H1 (cell line): ENCODE data around the gene UBE2K. TPM values are rescaled to one million over a fixed set of nuclear protein-coding genes. Genes with fewer than 3 reads are reported as not detected.

Experiments used
- CHD7 ChIP-seq: fragments of 300-600 bp; sonication (generic); IDR thresholded peaks from 2 replicates; pipeline ENCODE4 v1.7.1; 2012; ENCODE audit warnings: low read length, moderate library complexity, mild to moderate bottlenecking, inconsistent platforms; ENCODE audit not compliant: insufficient replicate concordance
- KDM1A ChIP-seq: fragments of 200-600, 300-600 bp; sonication (generic); IDR thresholded peaks from 2 replicates; pipeline ENCODE4 v1.7.1; 2016; ENCODE audit warnings: mild to moderate bottlenecking, low read length, borderline replicate concordance
- KDM4A ChIP-seq: IDR thresholded peaks from one replicate; pipeline ENCODE4 v1.7.1; 2012; ENCODE audit warnings: low read depth, mild to moderate bottlenecking, moderate library complexity, low read length, inconsistent platforms; ENCODE audit not compliant: severe bottlenecking
- MAFK ChIP-seq: IDR thresholded peaks from 2 replicates; pipeline ENCODE4 v1.6.1; 2012; ENCODE audit warnings: low read depth, mild to moderate bottlenecking, improper control_type of control experiment, low read length
- POU5F1 ChIP-seq: IDR thresholded peaks from 2 replicates; pipeline ENCODE4 v1.6.1; 2011; ENCODE audit warnings: low read depth, mild to moderate bottlenecking, low read length, moderate library complexity
- TCF12 ChIP-seq: IDR thresholded peaks from 2 replicates; pipeline ENCODE4 v1.6.1; 2011; ENCODE audit warnings: low read depth, mild to moderate bottlenecking, low read length
- polyA plus RNA-seq, 7 experiments: library from polyadenylated mRNA; depleted of rRNA in 3 of 7; stranded (reverse) in 5 of 7; unstranded in 2 of 7; fragments of >200 nt in 5 of 7; fragments of 200-250 nt in 2 of 7; gene quantifications; 1 replicate in 5 of 7; 2 replicates in 1 of 7; 4 replicates in 1 of 7; pipeline versions ENCODE4 v1.2.1 to v1.2.3, GENCODE V29; 2011 to 2013; ENCODE audit warnings: missing spikeins in 2 of 7, mixed read lengths in 2 of 7
- total RNA-seq: library from RNA; stranded (reverse); fragmentation: NEBNext Ultra II Directional; extraction: Animal tissue kit (Norgen Biotek cat#: 25700); gene quantifications from 2 replicates; pipeline ENCODE4 v1.2.1, GENCODE V29; 2021

The UBE2K gene
- total and polyA plus RNA-seq, 2 of the 8 experiments (the other 6 are each of a cell fraction or from before 2014, with no cell fraction given): 53.6 to 174 TPM

DNA sequence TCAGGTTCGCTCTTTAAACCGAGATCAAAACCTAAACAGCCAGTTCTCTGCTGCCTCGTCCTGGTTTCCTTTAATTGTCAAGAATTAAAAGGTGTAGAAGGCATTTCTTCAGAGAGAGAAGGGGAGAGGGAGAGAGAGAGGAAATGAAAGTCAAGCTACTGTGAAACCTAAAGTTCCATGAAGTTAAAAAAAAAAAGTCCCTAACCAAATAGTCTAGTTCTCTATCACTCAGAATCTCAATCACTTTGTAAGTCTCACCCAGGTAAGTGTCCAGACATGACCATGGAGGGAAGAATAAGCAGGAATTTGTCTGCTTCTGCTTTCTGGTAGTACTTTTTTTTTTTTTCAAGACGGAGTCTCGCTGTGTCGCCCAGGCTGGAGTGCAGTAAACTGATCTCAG, 40.5 kb upstream of the UBE2K start (continued):
- no peak for TF ChIP-seq POU5F1
- TF ChIP-seq MAFK: no peak
- no peak for TF ChIP-seq TCF12
- TF ChIP-seq KDM4A: no peak
- TF ChIP-seq KDM1A: no peak
- no peak for TF ChIP-seq CHD7
- TF ChIP-seq, all 59 proteins: peak for 0
